K562 (cell line): ENCODE data around the gene AMFR. TPM values are rescaled to one million over a fixed set of nuclear protein-coding genes. Genes with fewer than 3 reads are reported as not detected.

Experiments
- ATAC-seq: fragments of 200-7000 bp; cut with Tn5 transposase; 3 replicates; pipeline ENCODE4 v1.9.1; 2020; ENCODE audit warnings: moderate library complexity
- BruUV-seq: library from RNA; stranded (reverse); fragments of 400-500 nt; replicated peaks from 2 replicates; lab custom pipeline; 2021; lab: Mats Ljungman, UMichigan
- CTCF ChIA-PET: fragments of 300-600 bp; formaldehyde crosslinking; extraction: SDS; loops from one replicate; lab custom pipeline; 2021; ENCODE audit warnings: low intra/inter-chr PET ratio; lab: Yijun Ruan, JAX
- POLR2A ChIA-PET: fragments of 300-600, 350-650 bp; sonication (Branson Sonifier 250); formaldehyde crosslinking; extraction: SDS; loops from one replicate; lab custom pipeline; 2021; ENCODE audit warnings: antibody characterized with exemption, inconsistent platforms; lab: Yijun Ruan, JAX
- DNase-seq, 4 experiments: peaks; one replicate each; pipeline versions ENCODE4 v3.0.0 to v3.0.0-alpha.2; 2011 to 2018; ENCODE audit warnings: low spot score in 3 of 4, mixed read lengths in 3 of 4; ENCODE audit errors: extremely low read depth in 1 of 4
- FAIRE-seq: peaks from 2 replicates; lab custom pipeline; 2011; peaks lifted over from hg19 to GRCh38; lab: Jason Lieb, UNC
- H2AFZ ChIP-seq: 2 replicates; pipeline ENCODE4 v1.6.0; 2011; ENCODE audit warnings: low read depth, low read length, control low read depth, inconsistent platforms
- H3K27ac ChIP-seq: fragments of 200-600 bp; 3 replicates; pipeline ENCODE4 v1.8.0; 2011; ENCODE audit warnings: low read depth, mild to moderate bottlenecking, control low read depth, inconsistent platforms, low read length, moderate library complexity, mixed read lengths; ENCODE audit errors: extremely low read depth
- H3K27me3 ChIP-seq, 2 experiments: fragments of 300-600 bp in 1 of 2; 2 replicates in 1 of 2; 3 replicates in 1 of 2; pipeline versions ENCODE4 v1.6.0 to v1.8.0; 2011; ENCODE audit warnings: inconsistent platforms in 2 of 2, low read length in 2 of 2, mild to moderate bottlenecking in 1 of 2, mixed read lengths in 1 of 2, moderate library complexity in 1 of 2; ENCODE audit not compliant: control insufficient read depth in 2 of 2, insufficient read depth in 2 of 2
- H3K36me3 ChIP-seq: fragments of 300-600 bp; 3 replicates; pipeline ENCODE4 v1.8.0; 2011; ENCODE audit warnings: mild to moderate bottlenecking, low read length, inconsistent platforms; ENCODE audit not compliant: control insufficient read depth, insufficient read depth
- H3K4me1 ChIP-seq, 2 experiments: fragments of 200-600 bp in 1 of 2; replicated peaks in 1 of 2; 2 replicates in 1 of 2; 3 replicates in 1 of 2; pipeline versions ENCODE4 v1.5.1 to v1.8.0; 2011; ENCODE audit warnings: inconsistent platforms in 2 of 2, low read length in 2 of 2, mild to moderate bottlenecking in 1 of 2, mixed read lengths in 1 of 2, moderate library complexity in 1 of 2; ENCODE audit not compliant: control insufficient read depth in 2 of 2, insufficient read depth in 2 of 2
- H3K4me2 ChIP-seq: 2 replicates; pipeline ENCODE4 v1.6.1; 2011; ENCODE audit warnings: low read length, control low read depth, inconsistent platforms, mixed read lengths; ENCODE audit not compliant: insufficient read depth
- H3K4me3 ChIP-seq: fragments of 200-600 bp; sonication (generic), shearing (Covaris generic); 2 replicates; pipeline ENCODE4 v1.5.1; 2016; ENCODE audit warnings: control low read depth, inconsistent platforms
- H3K79me2 ChIP-seq: fragments of 200-600 bp; 3 replicates; pipeline ENCODE4 v1.8.0; 2011; ENCODE audit warnings: low read length, inconsistent platforms; ENCODE audit not compliant: control insufficient read depth, insufficient read depth
- H3K9ac ChIP-seq, 2 experiments: 2 replicates each; pipeline versions ENCODE4 v1.6.0 to v1.6.1; 2011; ENCODE audit warnings: low read depth in 2 of 2, low read length in 2 of 2, control low read depth in 1 of 2, inconsistent platforms in 1 of 2, mild to moderate bottlenecking in 1 of 2, mixed read lengths in 1 of 2; ENCODE audit not compliant: insufficient read depth in 1 of 2
- H3K9me1 ChIP-seq: one replicate; pipeline ENCODE4 v1.6.0; 2011; ENCODE audit warnings: inconsistent platforms, mild to moderate bottlenecking, low read length, moderate library complexity; ENCODE audit not compliant: control insufficient read depth, insufficient read depth
- H3K9me3 ChIP-seq: replicated peaks from 2 replicates; pipeline ENCODE4 v1.5.1; 2011; ENCODE audit warnings: low read depth, low read length, inconsistent platforms; ENCODE audit not compliant: control insufficient read depth, insufficient read depth
- H4K20me1 ChIP-seq: replicated peaks from 2 replicates; pipeline ENCODE4 v1.6.1; 2011; ENCODE audit warnings: low read length, inconsistent platforms, mixed read lengths; ENCODE audit not compliant: control insufficient read depth, insufficient read depth
- ATF1 ChIP-seq, 2 experiments: fragments of 450-650 bp in 1 of 2; IDR thresholded peaks; 2 replicates each; pipeline ENCODE4 v1.6.1; 2016; ENCODE audit warnings: missing compliant biosample characterization in 1 of 2, missing genetic modification characterization in 1 of 2
- MED1 ChIP-seq: sonication (generic); formaldehyde crosslinking; IDR thresholded peaks from 2 replicates; pipeline ENCODE4 v1.8.1; 2023; ENCODE audit warnings: missing genetic modification reagents, borderline replicate concordance
- PRMT5 ChIP-seq: sonication (generic); formaldehyde crosslinking; IDR thresholded peaks from 2 replicates; pipeline ENCODE4 v1.5.0; 2020; ENCODE audit warnings: missing genetic modification reagents
- STAG1 ChIP-seq: sonication (generic); formaldehyde crosslinking; IDR thresholded peaks from 2 replicates; pipeline ENCODE4 v1.5.0; 2020; ENCODE audit warnings: missing genetic modification reagents, borderline replicate concordance
- TSC22D4 ChIP-seq: fragments of 450-650 bp; IDR thresholded peaks from 2 replicates; pipeline ENCODE4 v1.6.1; 2016; ENCODE audit warnings: missing genetic modification characterization, missing biosample characterization, control low read depth
- ZNF57 ChIP-seq: fragments of 450-650 bp; formaldehyde crosslinking; IDR thresholded peaks from 2 replicates; pipeline ENCODE4 v1.4.0; 2020; ENCODE audit warnings: mild to moderate bottlenecking, moderate library complexity
- ZNF639 ChIP-seq, 2 experiments: fragments of 200-800 bp in 1 of 2; sonication (Bioruptor generic) in 1 of 2; sonication (generic) in 1 of 2; formaldehyde crosslinking in 1 of 2; IDR thresholded peaks in 1 of 2; conservative IDR thresholded peaks in 1 of 2; 2 replicates each; pipeline versions ENCODE4 v1.5.0 to v1.6.1; 2016 to 2020; ENCODE audit warnings: missing compliant biosample characterization in 1 of 2, missing genetic modification characterization in 1 of 2, missing genetic modification reagents in 1 of 2
- WGBS: fragments of 100-300 bp; shearing (Covaris generic); methylation state at CpG from one replicate; pipeline ENCODE4 v1.1.6; 2016; ENCODE audit warnings: low coverage, mixed read lengths; ENCODE audit not compliant: insufficient coverage; ENCODE audit errors: missing lambda C conversion rate; 5-methylcytosine and 5-hydroxymethylcytosine counted together
- in situ Hi-C: fragments of 300-500 bp; cut with MboI; formaldehyde crosslinking; loops from 4 replicates; pipeline ENCODE4 v1.15.0; 2018; ENCODE audit warnings: inconsistent platforms, mixed read lengths
- intact Hi-C: fragments of 100-400 bp; cut with micrococcal nuclease; formaldehyde crosslinking; loops from 2 replicates; pipeline ENCODE4 v1.14.2; 2022
- polyA plus RNA-seq, 8 experiments: library from polyadenylated mRNA; depleted of rRNA in 4 of 8; stranded (reverse) in 5 of 8; unstranded in 3 of 8; fragments of >200 nt; fragmentation: Nextera tagmentation in 2 of 8; fragmentation: Illumina TruSeq in 1 of 8; extraction: Ambion mirVana in 2 of 8; extraction: Trizol in 1 of 8; gene quantifications; 2 replicates each; pipeline versions ENCODE4 v1.2.1 to v1.2.3, GENCODE V29; 2011 to 2014; ENCODE audit warnings: inconsistent platforms in 1 of 8, missing spikeins in 1 of 8
- total RNA-seq, 7 experiments: library from RNA; depleted of rRNA in 6 of 7; stranded (reverse); fragments of >200 nt in 6 of 7; fragmentation: Illumina TruSeq in 2 of 7; extraction: Trizol in 2 of 7; gene quantifications; 2 replicates each; pipeline versions ENCODE4 v1.2.1 to v1.2.3, GENCODE V29; 2011 to 2021; ENCODE audit warnings: low replicate concordance in 1 of 7
- TF ChIP-seq, protein P1 (sequence below): sonication (generic); formaldehyde crosslinking; IDR thresholded peaks from 2 replicates; pipeline ENCODE4 v1.8.1; 2022; ENCODE audit warnings: missing genetic modification reagents
- TF ChIP-seq, protein P2 (sequence below): fragments of 450-650 bp; IDR thresholded peaks from 2 replicates; pipeline ENCODE4 v1.6.1; 2016; ENCODE audit warnings: borderline replicate concordance

Gene AMFR
- total and polyA plus RNA-seq, 9 of the 15 experiments (the other 6 are each of a cell fraction or from before 2014, with no cell fraction given): 15.6 to 113 (median 58.4) TPM

DNA sequence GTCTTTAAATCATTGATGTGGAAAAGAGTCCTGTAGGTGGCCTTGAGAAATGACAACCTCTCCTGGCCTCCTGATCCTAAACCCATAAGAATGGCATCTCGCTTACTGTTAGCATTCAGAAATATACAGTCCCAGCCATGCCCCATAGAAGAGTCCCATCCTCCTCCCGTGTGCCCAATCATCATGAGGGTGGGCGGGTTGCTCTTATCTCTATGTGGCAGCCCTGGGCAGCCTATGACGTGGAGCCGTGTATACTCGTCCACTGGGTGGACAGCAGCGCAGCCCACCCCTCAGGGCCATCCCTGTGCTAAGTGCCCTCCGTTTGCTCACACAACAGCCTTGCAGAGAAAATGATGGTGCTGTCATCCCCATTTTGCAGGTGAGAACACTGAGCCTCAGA, 105.3 kb downstream of the AMFR start:
- Histone ChIP-seq H3K27ac (no peak overlapping the region), H3K9ac (no peak overlapping the region), H3K4me1 (peaks cover 0 to 7% of the 10 kb centered on the region in 2 experiments; a peak in 2 of 5 replicates), H3K4me3 (no peak overlapping the region), H3K9me1 (no peaks in the 10 kb centered on the region), H3K36me3 (no peaks in the 10 kb centered on the region), H3K79me2 (no peaks in the 10 kb centered on the region), H2AFZ (no peak overlapping the region), H4K20me1 (no peaks in the 10 kb centered on the region), H3K27me3 (peaks cover 5 to 40% of the 10 kb centered on the region in 2 experiments; a peak in 4 of 5 replicates)
- POLR2A ChIA-PET: no interaction called here
- intact Hi-C loops: no loop called here
- FAIRE-seq: no peak
- CTCF ChIA-PET: no interaction called here
- no peak for DNase-seq
- TF ChIP-seq, protein P1, sequence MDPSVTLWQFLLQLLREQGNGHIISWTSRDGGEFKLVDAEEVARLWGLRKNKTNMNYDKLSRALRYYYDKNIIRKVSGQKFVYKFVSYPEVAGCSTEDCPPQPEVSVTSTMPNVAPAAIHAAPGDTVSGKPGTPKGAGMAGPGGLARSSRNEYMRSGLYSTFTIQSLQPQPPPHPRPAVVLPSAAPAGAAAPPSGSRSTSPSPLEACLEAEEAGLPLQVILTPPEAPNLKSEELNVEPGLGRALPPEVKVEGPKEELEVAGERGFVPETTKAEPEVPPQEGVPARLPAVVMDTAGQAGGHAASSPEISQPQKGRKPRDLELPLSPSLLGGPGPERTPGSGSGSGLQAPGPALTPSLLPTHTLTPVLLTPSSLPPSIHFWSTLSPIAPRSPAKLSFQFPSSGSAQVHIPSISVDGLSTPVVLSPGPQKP (CRISPR knock-in tag): no peak
- TF ChIP-seq, protein P2, sequence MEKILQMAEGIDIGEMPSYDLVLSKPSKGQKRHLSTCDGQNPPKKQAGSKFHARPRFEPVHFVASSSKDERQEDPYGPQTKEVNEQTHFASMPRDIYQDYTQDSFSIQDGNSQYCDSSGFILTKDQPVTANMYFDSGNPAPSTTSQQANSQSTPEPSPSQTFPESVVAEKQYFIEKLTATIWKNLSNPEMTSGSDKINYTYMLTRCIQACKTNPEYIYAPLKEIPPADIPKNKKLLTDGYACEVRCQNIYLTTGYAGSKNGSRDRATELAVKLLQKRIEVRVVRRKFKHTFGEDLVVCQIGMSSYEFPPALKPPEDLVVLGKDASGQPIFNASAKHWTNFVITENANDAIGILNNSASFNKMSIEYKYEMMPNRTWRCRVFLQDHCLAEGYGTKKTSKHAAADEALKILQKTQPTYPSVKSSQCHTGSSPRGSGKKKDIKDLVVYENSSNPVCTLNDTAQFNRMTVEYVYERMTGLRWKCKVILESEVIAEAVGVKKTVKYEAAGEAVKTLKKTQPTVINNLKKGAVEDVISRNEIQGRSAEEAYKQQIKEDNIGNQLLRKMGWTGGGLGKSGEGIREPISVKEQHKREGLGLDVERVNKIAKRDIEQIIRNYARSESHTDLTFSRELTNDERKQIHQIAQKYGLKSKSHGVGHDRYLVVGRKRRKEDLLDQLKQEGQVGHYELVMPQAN: no peak
- no peak for TF ChIP-seq MED1 (CRISPR knock-in tag)
- no peak for TF ChIP-seq ZNF57 (CRISPR knock-in tag)
- no peak for TF ChIP-seq STAG1 (CRISPR knock-in tag)
- no peak for TF ChIP-seq TSC22D4 (tag)
- no peak for TF ChIP-seq PRMT5 (CRISPR knock-in tag)
- TF ChIP-seq ATF1 (CRISPR knock-in tag; IDR thresholded peaks at IDR 0.05): no peak
- TF ChIP-seq ATF1 (tag; IDR thresholded peaks at IDR 0.05): no peak
- TF ChIP-seq ZNF639 (CRISPR knock-in tag; conservative IDR thresholded peaks at IDR 0.05 in 1 of 2, IDR thresholded peaks at IDR 0.05 in 1 of 2): no peak
- TF ChIP-seq, all 486 proteins: peak for 0
- no peak overlapping the region for H3K4me2 ChIP-seq
- ATAC-seq: no peak
- no peaks in the 10 kb centered on the region for H3K9me3 ChIP-seq
- 1% methylated on average over 8 of the region's 8 CpGs for WGBS
- no TSS peak for BruUV-seq
- in situ Hi-C loops: loop anchor here (10.0 kb wide), 1 partner anchor 855 kb away; no protein-coding TSS in a partner anchor
